NCI-H2171 (cell line): ENCODE measurements around the gene PAX8.
"Not testable (repeated sequence)": the region's sequence is repeated elsewhere in the genome, so short reads cannot be mapped to it uniquely, and the experiment has no call there.

ENCODE experiments used
- DNase-seq: peaks from one replicate; lab custom pipeline; 2025; lab: John Stamatoyannopoulos, UW

Gene PAX8

DNA sequence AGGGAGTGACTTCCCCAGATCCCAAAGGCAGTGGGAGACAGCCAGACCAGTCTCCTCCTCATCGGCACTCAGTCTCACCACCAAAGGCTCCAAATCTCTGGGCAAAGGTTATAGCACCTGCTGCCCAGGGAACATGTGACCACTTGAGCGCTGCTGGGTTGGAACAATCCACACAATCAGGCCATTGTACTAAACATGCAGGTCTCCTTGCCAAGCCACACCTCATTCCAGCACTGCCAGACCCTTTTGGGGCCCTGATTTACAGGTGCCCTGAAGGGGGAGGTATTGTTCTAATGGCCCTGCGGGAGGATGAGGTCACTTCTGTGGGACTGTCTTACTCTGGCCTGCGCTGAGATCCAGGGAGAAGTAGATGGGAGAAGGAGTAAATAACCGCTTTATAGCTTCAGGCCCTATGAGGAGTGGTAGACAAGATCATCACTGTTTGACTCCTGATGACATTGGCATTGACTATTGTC, 10.0 kb upstream of the PAX8 start:
- DNase-seq, result not testable (repeated sequence)

DNA sequence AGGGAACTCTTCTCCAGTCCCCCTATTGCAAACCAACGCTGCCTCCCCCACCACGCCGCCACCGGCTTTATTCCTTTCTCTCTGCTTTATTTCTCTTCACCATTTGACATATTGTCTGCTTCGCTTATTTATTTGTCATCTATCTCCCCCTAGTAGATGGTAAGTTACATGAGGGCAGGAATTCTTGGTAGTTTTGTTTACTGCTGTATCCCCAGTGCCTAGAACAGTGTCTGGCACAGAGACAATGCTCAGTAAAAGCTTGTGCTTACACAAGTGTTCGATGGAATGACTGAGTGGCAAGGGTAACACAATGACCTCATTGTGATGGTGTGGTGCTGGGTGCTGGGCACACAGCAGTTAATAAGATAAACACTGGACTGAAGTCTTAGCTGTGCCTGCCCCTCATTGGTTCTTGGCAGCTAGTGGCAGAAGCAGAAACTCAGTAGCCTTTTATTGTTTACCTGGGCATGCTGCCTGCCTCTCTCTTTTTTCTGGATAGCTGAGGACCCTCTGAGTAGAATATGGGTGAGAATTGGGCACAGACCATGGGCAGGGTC, 9.5 kb upstream of the PAX8 start:
- DNase-seq, result not testable (repeated sequence)

DNA sequence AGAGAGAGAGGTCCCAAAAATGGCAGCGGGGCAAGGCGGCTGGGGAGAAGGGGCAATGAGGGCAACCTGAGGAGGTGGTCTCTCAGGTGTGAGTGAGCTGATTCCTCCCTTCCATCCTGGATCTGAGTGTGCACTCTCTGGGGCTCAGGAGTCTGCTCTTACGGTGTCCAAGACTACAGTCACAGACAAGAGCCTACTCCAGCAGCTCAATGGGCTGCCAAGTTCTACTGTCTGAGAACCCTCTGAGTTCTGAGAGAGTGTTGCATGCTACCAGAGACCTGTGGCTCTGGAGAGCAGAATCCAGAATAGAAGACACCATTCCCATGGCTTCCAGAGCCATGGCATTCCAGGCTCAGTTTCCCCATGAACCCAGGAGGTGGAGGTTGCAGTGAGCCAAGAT, 7.1 kb upstream of the PAX8 start:
- no peak for DNase-seq

DNA sequence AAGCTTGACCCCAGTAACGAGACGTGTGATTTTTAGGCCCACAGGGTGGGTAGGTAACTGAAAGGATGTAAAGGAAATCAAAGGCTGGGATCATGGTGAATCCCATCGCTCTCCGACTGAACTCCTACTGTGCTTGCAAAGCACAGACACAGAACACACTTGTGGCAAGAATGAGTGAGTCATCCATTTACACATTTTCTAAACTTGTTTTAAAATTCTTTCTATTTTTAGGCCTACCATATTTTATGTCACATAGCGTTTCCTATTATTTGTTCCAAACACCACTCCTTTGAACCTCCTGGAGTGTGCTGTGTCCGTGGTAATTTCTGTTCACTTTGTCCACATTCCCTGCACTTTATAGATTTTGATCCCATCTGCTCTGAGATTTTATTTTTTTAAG, 6.3 kb upstream of the PAX8 start:
- DNase-seq, result not testable (repeated sequence)

DNA sequence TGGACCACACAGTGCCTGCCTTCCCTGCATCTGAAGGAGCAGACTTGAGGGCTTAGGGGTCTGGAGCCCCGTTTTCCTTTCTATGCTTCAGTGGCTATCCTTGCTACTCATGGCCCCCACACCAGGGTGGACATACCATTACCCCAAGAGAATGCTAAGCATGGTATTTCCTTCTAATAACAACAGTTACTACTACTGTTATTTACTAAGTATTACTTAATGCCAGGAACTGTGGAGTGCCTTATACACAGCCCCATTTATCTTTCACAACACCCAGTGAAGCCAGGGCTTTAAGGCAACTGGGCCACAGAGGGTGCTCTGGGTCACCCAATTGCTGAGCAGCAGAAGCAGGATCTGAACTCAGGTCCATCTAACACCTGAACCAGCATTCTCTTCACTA, 5.8 kb upstream of the PAX8 start:
- DNase-seq, result no peak

DNA sequence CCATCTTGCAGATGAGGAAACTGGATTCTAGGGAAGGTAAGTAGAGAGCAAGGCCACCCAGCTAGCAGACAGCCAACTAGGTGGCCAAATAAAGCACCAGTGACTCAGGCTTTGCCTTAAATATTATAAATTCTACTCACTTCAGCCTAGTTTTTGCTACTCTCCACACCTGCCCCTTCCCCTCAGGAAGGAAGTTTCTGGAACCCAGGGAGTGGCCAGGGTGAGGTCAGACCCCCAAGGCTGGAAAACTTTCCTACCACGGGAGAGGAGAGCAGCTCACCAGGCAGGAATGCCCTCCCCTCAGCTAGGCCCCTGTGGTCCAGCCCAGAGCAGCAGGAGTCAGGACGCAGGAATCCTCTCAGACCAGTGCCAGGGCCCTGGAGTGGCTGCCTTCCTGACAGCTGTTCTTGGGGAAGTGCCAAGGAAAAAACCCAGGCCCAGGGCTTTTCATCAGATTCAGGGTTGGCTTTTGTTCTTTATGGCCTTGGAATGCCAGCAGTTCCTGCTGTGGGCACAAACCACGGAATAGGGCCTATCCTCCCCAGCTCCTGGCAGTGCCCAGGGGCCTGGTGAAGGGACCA, 5.1 kb upstream of the PAX8 start:
- no peak for DNase-seq

DNA sequence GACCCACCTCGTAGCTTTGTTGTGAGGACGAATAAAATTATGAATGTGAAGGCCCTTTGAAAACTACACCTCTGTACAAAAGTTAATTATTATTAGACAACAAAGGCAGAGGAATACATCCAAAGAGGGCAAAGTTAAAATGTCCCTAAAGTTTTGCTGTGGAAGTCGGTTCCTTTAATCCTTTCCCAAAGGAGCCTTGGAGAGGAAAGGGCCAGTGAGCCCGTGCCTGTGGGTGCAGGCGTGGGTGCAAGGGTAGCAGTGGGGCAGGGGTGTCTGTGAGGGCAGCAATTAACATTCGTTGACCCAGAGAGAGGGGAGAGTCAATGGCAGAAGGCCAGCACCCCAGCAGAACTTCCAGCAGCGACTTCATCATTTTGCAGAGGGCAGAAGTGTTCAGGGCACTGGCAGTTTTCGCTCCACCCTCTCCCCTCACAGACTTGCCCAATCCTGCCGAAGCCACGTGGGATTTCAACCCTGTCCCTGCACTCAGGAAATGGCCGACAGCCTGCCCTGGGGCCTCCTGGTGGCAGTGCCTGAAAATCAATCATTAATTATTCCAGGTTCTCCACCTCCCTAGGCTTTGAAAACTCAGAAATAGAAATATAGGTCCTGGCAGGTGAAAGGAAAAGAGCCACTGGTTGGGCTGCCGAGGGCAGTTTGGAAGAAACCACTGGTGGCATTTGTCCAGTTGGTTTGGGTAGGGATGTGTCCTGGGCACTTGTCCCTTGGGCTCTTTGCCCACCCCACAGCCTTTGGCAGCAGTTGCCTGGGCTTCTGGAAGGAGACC, 4.2 kb upstream of the PAX8 start:
- no peak for DNase-seq

DNA sequence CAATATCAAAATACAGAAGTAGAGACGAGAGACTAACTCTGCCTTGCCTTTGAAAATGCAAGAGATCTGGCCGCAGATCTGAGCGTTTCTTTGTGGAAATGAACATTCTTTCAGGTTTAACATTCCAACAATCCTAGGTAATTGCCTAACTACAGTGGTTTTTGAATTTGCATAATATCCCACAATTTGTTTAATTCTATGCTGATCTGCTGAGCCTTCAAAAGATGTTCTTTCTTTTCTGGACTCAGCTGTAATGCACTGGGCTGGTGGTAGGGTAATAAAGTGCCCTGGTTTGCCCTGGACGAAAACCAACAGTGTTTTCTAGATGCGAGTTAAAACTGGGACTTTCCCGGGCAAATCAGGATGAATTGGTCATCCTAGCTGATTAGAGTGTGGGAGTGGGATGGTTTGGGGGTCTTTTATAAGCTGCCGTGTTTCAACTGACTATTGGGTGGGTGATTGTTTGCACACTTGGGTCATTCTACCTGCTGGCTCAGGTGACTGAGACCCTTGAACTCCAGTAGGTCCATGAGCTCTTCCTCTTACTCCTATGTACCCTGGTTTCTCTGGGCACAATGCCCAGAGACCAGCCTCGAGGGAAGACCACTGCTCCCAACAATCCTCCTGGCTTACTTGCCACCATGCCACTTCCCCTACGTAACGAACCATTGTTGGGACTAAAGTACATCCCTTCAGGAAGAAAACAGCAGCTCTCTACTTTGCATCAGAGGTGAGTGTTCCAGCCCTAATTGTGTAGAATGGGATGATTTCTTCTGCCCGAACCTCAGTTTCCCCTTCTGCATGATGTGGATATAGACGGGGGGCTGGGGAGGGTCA, 3.4 kb upstream of the PAX8 start:
- DNase-seq, result no peak

DNA sequence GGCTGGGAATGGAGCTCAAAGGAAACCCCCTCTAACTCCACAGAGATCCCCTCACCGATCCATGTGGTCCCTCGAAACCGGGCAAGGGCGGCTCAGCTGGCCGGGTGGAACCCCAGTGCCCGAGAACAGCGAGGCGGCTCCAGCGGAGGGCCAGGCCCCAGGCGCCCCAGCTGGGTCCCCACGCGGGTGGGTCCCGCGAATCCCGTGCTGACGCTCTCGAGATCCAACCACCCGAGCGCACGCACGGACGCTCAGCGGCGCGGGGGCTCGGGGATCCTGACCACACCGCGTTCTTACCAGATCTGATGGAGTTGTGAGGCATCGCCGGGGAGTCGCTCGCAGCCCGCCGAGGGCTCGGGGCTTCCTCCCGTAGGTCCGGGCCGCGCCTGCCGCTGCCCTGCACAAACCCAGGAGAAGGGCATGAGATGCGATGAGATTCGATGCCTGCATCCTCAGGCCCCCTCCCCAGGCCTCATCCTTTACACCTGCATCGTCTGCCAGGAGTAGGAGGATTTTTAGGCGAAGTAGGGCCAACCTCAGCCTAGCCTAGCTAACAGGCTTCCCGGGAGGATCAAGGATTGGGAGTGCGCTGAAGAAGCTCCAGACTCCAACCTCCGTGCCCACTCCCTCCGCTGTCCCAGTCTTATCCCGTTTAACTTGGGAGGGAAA, 514 bp downstream of the PAX8 start:
- DNase-seq, result no peak

DNA sequence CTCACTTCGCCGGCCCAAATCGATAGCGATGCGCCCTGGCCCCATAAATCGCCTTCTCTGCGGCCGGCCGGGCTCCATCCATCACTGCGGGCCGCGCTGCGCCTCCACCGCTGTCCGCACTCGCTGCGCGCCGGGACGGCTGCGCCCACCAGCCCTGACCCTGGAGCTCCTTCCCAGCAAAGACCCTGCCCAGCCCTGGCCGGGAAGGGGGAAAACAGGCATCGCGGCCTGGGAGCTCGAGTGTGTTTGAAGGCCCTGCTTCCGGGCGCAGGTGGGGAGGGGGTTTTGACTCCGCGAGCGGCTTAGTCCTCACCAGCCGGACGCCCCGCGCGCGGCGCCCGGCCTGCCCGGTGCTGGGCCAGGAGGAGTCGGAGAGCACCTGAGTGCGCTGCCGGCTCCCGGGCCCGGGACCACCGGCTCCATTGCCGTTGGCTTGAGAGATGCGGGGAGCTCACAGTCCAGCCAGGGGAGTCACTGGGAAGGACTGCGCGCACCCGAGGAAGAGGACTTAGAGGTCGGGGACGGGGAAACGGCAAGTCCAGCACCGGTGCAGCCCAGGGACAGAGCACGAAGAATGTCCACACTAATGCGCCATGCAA, 1.1 kb downstream of the PAX8 start:
- no peak for DNase-seq

DNA sequence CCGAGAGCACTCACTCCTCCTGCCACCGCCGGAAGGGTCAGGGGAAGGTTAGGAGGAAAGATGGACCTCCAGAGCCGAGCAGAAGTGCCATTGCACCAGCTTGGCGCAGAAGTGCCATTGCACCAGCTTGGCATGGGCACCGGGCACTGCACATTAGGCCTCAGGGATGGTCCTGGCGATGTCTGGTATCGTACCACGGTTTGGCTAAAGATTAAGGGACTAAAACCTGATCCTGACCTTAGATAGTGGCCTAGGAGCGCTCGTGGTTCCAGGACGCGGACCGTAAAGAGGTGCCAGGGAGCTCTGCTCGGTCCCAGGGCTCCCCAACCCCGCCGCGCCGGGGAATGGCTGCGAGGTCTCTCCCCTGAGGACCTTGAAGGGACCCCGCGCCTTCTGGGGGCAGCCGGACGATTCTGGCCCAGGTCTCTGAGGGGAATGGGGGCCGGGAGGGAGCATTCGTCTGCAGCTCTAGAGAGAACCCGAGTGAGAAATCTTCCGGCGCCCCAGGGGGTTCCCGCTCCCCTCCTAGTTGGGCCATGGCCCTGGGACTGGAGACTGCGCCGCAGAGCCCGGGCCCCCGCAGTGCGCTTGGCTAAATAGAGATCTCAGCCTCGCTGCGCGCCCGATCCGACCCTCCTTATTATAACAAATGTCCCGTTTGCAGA, 1.8 kb downstream of the PAX8 start:
- no peak for DNase-seq

DNA sequence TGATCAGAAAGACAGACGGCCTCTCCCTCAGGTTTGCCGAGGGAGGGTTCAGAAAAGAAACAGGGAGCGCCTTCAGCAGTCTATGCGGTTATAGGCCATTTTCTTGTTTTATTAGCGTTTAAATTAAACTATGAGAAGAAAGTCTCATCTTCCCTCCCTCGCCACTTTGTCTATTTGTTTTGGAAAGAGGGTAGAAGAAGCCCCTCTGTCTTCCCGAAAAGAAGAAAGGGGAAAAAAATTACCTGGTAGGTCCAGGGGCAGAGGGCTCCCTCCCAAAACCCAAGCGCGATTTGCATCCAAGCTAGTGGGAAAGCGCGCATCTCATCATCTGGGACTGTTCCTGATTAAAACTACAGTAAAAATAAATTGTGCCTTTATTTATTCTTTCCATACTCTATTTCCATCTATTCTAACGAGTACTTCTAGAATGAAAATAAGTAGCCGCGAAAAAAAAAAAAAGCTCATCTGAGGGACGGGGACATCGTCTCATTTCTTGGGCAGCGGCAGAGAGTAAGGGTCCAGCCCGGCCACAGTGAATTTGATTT, 2.4 kb downstream of the PAX8 start:
- DNase-seq, result no peak

DNA sequence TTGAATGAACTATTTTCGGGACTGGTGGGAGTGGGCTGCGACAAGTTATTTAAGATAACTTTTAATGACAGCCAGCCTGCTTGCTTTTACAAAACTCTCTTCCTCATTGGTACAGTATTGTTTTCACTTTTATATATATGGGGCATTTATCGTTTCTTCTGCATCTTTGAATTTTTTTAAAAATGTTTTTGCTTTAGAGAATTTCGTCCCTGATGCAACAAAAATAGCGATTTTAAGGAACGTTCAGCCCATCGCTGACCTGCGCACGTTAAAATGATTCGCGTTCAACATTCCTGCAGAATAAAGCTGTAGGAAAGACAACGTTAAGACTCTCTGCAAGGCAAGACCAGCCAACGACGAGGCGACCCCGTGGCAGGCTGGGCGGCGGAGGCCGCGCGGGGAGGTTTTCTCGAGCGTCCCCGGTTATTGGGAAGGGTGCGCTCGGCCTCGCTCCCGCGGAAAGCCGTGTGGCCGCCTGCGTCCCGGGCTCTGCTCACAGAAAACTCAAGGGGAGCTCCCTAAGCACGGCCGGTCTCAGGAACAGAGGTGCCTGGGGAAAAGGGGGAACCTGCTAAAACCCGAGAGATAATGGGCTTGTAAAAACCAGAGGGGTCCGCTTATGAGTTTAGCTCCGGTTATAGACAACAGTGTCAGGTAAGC, 3.0 kb downstream of the PAX8 start:
- no peak for DNase-seq

DNA sequence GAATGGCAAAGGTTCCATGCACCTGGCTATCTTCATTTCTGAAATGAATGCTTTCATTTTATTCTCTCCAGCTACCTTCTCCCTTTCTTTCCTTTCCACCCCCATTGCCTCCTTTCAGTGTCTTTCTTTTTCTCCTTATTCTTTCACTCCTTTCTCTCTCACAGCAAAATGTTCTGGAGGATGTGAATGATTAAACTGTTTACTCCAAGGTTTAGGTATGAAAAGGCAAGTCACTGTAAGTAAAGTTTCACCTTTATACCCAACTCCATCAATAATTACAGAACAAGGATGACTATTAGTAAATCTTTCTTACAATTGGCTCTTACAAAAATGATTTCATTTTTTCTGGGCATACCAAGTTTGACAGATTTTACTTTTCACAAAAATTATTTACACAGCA, 4.3 kb downstream of the PAX8 start:
- DNase-seq, result no peak

DNA sequence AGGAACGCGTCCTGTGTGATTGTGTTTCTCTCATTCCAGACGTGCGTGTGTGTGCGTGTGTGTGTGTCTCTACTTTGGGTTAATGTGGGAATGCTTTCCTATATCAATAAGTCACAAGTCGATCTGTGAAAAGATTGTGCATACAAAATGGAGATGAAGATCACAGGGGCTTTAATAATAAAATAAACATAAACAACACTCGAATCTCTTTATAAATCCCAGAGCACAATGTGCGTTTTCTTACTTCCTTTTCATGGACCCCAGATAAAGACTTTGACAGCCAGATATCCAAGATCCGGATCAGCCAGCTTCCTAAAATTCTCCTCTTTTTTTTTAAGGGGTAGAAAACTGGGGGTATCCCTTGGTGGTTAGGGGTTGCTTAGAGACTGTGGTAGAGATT, 4.7 kb downstream of the PAX8 start:
- DNase-seq, result no peak

DNA sequence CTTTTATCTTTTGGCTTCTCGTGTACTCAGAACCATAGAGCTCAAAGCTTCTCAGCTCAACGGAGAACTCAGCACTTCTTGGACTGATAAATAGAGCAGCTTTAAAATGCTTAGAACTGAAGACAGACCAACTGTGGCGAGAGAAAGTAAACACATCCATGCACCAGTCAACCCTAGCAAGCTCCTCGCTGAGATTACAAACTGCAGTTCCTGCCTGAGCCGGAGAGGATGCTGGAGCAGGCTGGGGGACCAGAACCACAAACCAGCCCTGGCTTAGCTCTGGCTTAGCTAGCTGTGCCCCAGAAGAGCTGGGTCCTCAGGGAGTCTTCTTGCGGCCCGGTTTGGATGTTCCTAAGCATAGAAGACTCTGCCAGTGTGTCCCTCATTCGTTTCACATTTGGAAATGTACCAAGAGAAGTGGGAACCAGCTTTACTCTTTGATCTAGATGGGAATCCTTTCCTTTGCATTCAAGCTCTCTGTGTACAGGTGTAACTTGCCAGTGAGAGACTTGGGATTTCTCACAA, 5.6 kb downstream of the PAX8 start:
- DNase-seq, result no peak

DNA sequence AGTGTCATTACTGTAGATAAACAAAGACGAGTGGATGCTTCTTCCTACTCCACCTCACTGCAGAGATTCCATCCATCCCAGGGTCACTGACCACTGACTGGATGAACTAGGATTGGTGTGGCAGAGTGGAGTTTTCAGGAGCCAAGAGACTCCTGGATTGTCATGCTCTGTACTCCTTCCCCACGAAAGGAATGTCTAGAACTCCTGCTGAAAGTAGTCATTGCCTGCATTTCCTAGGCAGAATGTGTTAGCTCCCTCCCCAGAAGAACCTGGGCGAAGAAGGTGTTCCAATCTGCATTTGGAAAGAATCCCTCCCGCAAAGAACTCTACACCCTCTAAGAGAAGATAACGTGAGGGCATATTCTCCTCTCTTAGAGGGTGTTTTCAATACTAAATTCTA, 6.2 kb downstream of the PAX8 start:
- no peak for DNase-seq

DNA sequence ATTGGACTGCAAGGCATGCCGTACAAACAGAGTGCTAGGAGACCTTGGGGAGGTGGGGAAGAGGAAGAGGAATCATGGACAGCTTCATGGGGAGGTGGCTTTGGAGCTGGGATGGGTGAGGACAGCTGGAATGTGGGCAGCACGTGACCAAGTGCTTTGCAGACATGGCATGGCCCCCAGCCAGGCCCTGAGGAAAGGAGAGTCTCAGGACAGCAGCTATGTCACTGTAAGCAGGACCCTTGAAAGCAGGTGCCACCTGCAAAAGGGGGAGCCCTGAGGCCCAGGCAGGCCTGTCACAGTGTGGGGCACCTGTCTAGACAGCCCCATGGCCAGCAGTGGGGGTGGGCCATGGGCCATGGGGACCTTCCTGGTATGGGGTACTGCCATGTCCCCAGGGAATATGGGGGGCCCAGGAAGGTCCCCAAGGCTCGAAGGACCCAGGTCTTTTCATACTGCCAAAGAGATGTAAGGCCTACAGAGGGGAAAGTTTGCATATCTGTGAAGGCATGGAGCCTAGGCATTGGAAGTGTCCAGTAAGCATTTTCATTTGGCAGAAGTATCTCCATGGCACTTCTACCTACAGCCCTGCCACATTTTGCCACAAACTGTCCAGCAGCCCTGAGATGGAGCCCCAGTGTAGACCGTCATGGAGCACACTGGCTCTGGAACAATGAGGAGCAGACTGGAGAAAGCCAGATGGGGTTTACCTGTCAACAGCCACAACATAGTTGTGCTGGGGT, 9.9 kb downstream of the PAX8 start:
- no peak for DNase-seq

DNA sequence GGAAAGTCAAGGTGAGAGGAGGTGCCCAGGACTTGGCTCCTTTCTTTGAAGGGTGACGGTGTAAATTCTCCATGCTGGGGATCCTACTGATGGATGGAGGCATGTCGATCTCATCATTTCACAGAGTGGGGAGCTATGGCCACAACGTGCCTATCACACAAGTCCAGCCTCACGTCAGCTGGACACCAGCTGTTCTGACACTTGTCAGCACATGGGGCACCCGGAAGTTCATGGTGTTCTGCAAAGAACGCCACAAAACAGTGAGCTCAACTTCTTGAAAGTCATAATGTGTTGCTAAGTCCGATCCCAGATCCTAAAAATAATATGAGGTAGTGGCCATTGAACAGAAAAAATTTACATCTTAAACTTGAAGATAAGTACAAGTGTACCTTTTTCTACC, 12.3 kb downstream of the PAX8 start:
- no peak for DNase-seq
